SK-N-MC (cell line): ENCODE data around the gene TMEM271.
"Not testable (repeated sequence)": the region's sequence is repeated elsewhere in the genome, so short reads cannot be mapped to it uniquely, and the experiment has no call there.

Experiments
- DNase-seq: peaks from one replicate; pipeline ENCODE4 v3.0.0-alpha.2; 2011; ENCODE audit warnings: low read depth, low spot score
- H3K27ac ChIP-seq: fragments of 200-600 bp; sonication (generic); 2 replicates; pipeline ENCODE4 v1.5.1; 2016; ENCODE audit warnings: mixed run types
- H3K36me3 ChIP-seq: fragments of 200-600 bp; sonication (generic); 2 replicates; pipeline ENCODE4 v1.6.1; 2017; ENCODE audit warnings: antibody characterized with exemption, low read length, mixed read lengths; ENCODE audit not compliant: insufficient read depth
- H3K4me3 ChIP-seq: fragments of 200-600 bp; sonication (generic); 2 replicates; pipeline ENCODE4 v1.5.1; 2016
- H3K9ac ChIP-seq: fragments of 200-600 bp; sonication (generic); 2 replicates; pipeline ENCODE4 v1.8.0; 2017; ENCODE audit warnings: mixed run types, mixed read lengths; ENCODE audit not compliant: insufficient read length
- H3K9me3 ChIP-seq: fragments of 200-600 bp; sonication (generic); 2 replicates; pipeline ENCODE4 v1.6.1; 2017; ENCODE audit warnings: low read depth, mild to moderate bottlenecking, antibody characterized with exemption, low read length, moderate library complexity, mixed read lengths
- EZH2 ChIP-seq: fragments of 200-600 bp; sonication (generic); IDR thresholded peaks from one replicate; pipeline ENCODE4 v1.6.1; 2017; ENCODE audit warnings: antibody characterized with exemption
- FOXP2 ChIP-seq: optimal IDR thresholded peaks from 2 replicates; pipeline ENCODE3; 2011; ENCODE audit warnings: mild to moderate bottlenecking, moderate library complexity; ENCODE audit not compliant: insufficient read depth; ENCODE audit errors: extremely low read length, control extremely low read depth
- POLR2AphosphoS5 ChIP-seq: IDR thresholded peaks from 2 replicates; pipeline ENCODE4 v1.6.1; 2012; ENCODE audit warnings: mild to moderate bottlenecking, low read depth, low read length, borderline replicate concordance

The TMEM271 gene

GRCh38 chr4:601612-602558 lies 25.8 kb upstream of the TMEM271 start:
- no peak overlapping the region for H3K4me3 ChIP-seq
- H3K27ac ChIP-seq = no peak overlapping the region
- H3K9ac ChIP-seq = no peak overlapping the region
- TF ChIP-seq POLR2AphosphoS5 (no peak), FOXP2 (no peak), EZH2 (no peak)
- no peaks in the 10 kb centered on the region; the same call in 1 of the 2 replicates for H3K36me3 ChIP-seq
- H3K9me3 ChIP-seq = no peaks in the 10 kb centered on the region
- DNase-seq = no peak

GRCh38 chr4:600850-601515 lies 24.9 kb upstream of the TMEM271 start:
- H3K9me3 ChIP-seq = no peaks in the 10 kb centered on the region
- TF ChIP-seq FOXP2 = no peak
- TF ChIP-seq POLR2AphosphoS5 = no peak
- no peak for TF ChIP-seq EZH2
- no peak overlapping the region for H3K27ac ChIP-seq
- H3K9ac ChIP-seq = no peak overlapping the region
- no peak for DNase-seq
- H3K4me3 ChIP-seq = no peak overlapping the region
- no peaks in the 10 kb centered on the region; the same call in 1 of the 2 replicates for H3K36me3 ChIP-seq

- Histone ChIP-seq H3K36me3 (no peaks in the 10 kb centered on the region; the same call in 1 of the 2 replicates), H3K9ac (no peak overlapping the region), H3K4me3 (no peak overlapping the region), H3K9me3 (no peaks in the 10 kb centered on the region), H3K27ac (no peak overlapping the region)
- no peak for TF ChIP-seq POLR2AphosphoS5
- TF ChIP-seq EZH2 = no peak
- no peak for TF ChIP-seq FOXP2
- no peak for DNase-seq
Observed at GRCh38 chr4:600166-600565, 24.1 kb upstream of the TMEM271 start.

- Histone ChIP-seq H3K36me3 (no peaks in the 10 kb centered on the region; the same call in 1 of the 2 replicates), H3K27ac (no peak overlapping the region), H3K9me3 (no peaks in the 10 kb centered on the region), H3K4me3 (no peak overlapping the region), H3K9ac (no peak overlapping the region)
- DNase-seq = no peak
- no peak for TF ChIP-seq EZH2
- TF ChIP-seq POLR2AphosphoS5 = no peak
- no peak for TF ChIP-seq FOXP2
Observed at GRCh38 chr4:598925-599324, 22.8 kb upstream of the TMEM271 start.

GRCh38 chr4:592825-593520 lies 16.9 kb upstream of the TMEM271 start:
- no peak for TF ChIP-seq FOXP2
- no peak for TF ChIP-seq EZH2
- TF ChIP-seq POLR2AphosphoS5 = no peak
- H3K36me3 ChIP-seq = peaks cover 10% of the 10 kb centered on the region; the same call in 1 of the 2 replicates
- H3K9ac ChIP-seq = no peak overlapping the region
- no peak overlapping the region for H3K27ac ChIP-seq
- H3K9me3 ChIP-seq = no peaks in the 10 kb centered on the region
- no peak for DNase-seq
- no peak overlapping the region for H3K4me3 ChIP-seq

GRCh38 chr4:592178-592577 lies 16.1 kb upstream of the TMEM271 start:
- not testable (repeated sequence) for DNase-seq, H3K9me3 ChIP-seq, H3K9ac ChIP-seq, H3K4me3 ChIP-seq, H3K27ac ChIP-seq
- peaks cover 11% of the 10 kb centered on the region; the same call in 1 of the 2 replicates for H3K36me3 ChIP-seq

GRCh38 chr4:590313-590841 lies 14.3 kb upstream of the TMEM271 start:
- no peak overlapping the region for H3K4me3 ChIP-seq
- H3K36me3 ChIP-seq = peaks cover 17% of the 10 kb centered on the region; the same call in 1 of the 2 replicates
- no peak for TF ChIP-seq POLR2AphosphoS5
- TF ChIP-seq FOXP2 = no peak
- no peak for TF ChIP-seq EZH2
- DNase-seq = no peak
- no peak overlapping the region for H3K27ac ChIP-seq
- H3K9ac ChIP-seq = no peak overlapping the region
- no peaks in the 10 kb centered on the region for H3K9me3 ChIP-seq
